Activated T-cell treated with anti-CD3 and anti-CD28 coated beads for 48 hours (primary cell): Measurements from ENCODE around the gene LRRC19.

Source experiments
- DNase-seq: peaks from one replicate; pipeline ENCODE4 v3.0.0-alpha.2; 2020; ENCODE audit warnings: low read depth

The LRRC19 gene

GRCh38 chr9:26955921-26956859, 49.3 kb downstream of the LRRC19 start, which contains the start of gene IFT74:
IFT74 (plus strand) TSS chr9:26956412; CDS start chr9:26961968, 5,556 bp downstream.
- peak; percentile 89 for DNase-seq

DNA sequence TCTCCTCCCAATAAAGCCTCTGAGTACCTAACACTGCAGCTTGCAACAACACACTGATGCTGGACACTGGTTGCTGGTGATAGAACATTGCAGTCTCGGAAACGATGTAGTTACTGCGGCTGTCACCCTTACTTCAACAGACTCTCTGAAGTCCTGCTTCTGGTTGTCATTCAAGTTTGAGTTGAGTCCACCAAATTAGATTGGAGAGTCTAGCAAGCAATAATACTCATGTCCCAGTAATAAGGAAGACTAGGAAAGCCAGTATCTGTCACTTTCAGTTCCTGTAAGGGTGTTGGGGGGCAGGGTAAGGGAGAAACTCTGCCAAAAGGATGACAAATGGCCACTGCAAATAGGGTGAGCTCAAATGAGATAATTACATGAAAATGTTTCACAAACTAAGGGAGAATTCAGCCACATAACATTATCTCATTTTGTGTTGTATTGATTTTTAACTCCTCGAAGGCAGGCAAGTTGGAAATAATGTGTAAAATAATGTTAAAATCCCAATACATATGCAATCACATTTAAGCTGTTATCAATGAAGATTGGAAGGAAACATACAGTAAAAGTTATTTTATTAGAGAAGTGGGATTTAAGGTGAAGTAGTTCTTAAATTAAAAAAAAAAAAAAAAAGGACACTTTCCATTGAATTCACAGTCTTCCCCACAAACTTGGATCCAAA, 50.1 kb downstream of the LRRC19 start:
- no peak for DNase-seq

DNA sequence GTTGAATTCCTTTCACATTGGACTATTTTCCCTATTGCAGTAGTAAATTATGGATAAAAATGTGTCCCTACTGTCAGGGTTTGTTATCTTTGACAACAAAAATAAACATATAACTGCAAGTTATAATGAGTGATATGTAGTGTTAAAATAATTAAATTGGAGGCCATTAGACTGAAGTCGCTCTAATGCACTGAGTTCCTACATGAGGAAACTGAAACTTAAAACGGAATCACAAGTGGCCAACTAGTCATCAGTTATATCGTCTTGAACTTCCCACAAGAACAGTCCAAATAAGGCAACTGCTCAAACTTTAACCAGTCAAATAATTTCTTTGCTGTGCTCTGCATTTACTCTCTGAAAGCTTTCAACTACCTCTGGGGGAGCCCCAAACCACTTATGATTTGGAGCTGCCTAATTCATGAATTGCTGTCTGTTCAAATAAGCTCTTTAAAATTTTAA, 51.4 kb downstream of the LRRC19 start:
- no peak for DNase-seq

GRCh38 chr9:26951794-26952193, 53.7 kb downstream of the LRRC19 start:
- no peak for DNase-seq

DNA sequence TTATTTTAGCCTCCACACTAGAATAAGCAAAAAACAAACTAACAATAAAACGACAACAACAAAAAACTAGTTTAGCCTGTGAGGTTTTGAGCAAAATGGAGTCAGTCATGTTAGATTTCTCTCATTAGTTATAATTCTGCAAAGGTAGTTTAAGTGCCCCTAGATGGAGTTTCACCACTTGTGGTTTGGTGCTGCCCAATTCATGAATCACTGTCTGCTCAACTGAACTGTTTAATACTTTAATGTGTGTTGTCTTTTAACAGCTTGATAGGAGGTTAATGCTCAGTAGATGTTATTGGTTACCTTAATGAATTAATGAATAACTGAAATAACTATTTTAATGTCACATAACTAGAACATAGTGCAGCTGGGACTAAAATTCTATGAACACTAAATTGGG, 55.0 kb downstream of the LRRC19 start:
- no peak for DNase-seq

DNA sequence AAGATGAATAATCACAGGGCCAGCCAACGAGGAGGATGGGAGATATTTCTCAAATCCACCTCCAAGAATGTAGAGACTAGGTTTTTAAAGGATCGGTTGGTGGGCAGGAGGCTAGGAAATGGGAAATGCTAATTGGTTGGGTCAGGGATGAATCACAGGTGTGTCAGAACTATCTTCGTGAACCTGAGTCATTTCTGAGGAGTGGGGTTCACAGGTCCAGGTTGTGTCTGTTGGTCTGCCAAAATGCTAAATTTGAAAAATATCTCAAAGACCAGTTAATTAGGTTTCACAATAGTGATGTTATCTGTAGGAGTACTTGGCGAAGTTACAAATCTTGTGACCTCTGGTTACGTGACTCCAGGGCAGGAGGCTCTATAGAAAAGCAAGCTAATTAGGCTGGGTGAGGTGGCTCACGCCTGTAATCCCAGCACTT, 55.8 kb downstream of the LRRC19 start:
- no peak for DNase-seq

- peak; percentile 12 for DNase-seq
Observed at GRCh38 chr9:26947736-26948135, 57.7 kb downstream of the LRRC19 start.

GRCh38 chr9:26946753-26947727, 58.4 kb downstream of the LRRC19 start, which contains the start of gene PLAA:
PLAA (minus strand) TSS chr9:26947242; CDS start chr9:26947045, 197 bp downstream.
- peak; percentile 80 for DNase-seq

GRCh38 chr9:26945591-26945990, 59.9 kb downstream of the LRRC19 start:
- no peak for DNase-seq
